H9 (cell line): ENCODE measurements around the gene TYW3. TPM values are rescaled to one million over a fixed set of nuclear protein-coding genes. Genes with fewer than 3 reads are reported as not detected.
"Not testable (repeated sequence)": the region's sequence is repeated elsewhere in the genome, so short reads cannot be mapped to it uniquely, and the experiment has no call there.

Source experiments
- DNase-seq: peaks from one replicate; pipeline ENCODE4 v3.0.0-alpha.2; 2017
- H2AFZ ChIP-seq: one replicate; pipeline ENCODE4 v1.6.1; 2013; ENCODE audit warnings: mild to moderate bottlenecking, low read length, control low read depth, moderate library complexity
- H2AK5ac ChIP-seq: 2 replicates; pipeline ENCODE4 v1.6.1; 2013; ENCODE audit warnings: low read length, control low read depth, mixed read lengths; ENCODE audit not compliant: insufficient read length
- H2BK120ac ChIP-seq: one replicate; pipeline ENCODE4 v1.6.1; 2013; ENCODE audit warnings: low read depth, mild to moderate bottlenecking, low read length, control low read depth, inconsistent platforms; ENCODE audit not compliant: poor library complexity, severe bottlenecking
- H2BK12ac ChIP-seq: 2 replicates; pipeline ENCODE4 v1.6.1; 2013; ENCODE audit warnings: low read length, control low read depth, mixed read lengths, low read depth; ENCODE audit not compliant: insufficient read length
- H2BK15ac ChIP-seq: 2 replicates; pipeline ENCODE4 v1.6.1; 2013; ENCODE audit warnings: low read depth, low read length, control low read depth
- H2BK20ac ChIP-seq: one replicate; pipeline ENCODE4 v1.6.1; 2013; ENCODE audit warnings: low read depth, mild to moderate bottlenecking, low read length, control low read depth, inconsistent platforms; ENCODE audit not compliant: poor library complexity, severe bottlenecking
- H2BK5ac ChIP-seq: 2 replicates; pipeline ENCODE4 v1.6.1; 2013; ENCODE audit warnings: low read length, control low read depth, mixed read lengths; ENCODE audit not compliant: insufficient read length
- H3K14ac ChIP-seq: 2 replicates; pipeline ENCODE4 v1.6.1; 2013; ENCODE audit warnings: low read length, control low read depth; ENCODE audit not compliant: insufficient read depth
- H3K18ac ChIP-seq: 2 replicates; pipeline ENCODE4 v1.6.1; 2013; ENCODE audit warnings: low read depth, mild to moderate bottlenecking, mixed read lengths, low read length, control low read depth; ENCODE audit not compliant: insufficient read length
- H3K23ac ChIP-seq: 2 replicates; pipeline ENCODE4 v1.6.1; 2013; ENCODE audit warnings: low read length, control low read depth, mixed read lengths, low read depth; ENCODE audit not compliant: insufficient read length
- H3K23me2 ChIP-seq: 2 replicates; pipeline ENCODE4 v1.6.1; 2013; ENCODE audit warnings: low read depth, mild to moderate bottlenecking, mixed read lengths, low read length, control low read depth; ENCODE audit not compliant: insufficient read length, poor library complexity, severe bottlenecking
- H3K27ac ChIP-seq: 2 replicates; pipeline ENCODE4 v1.5.1; 2013; ENCODE audit warnings: low read length, control low read depth, mixed read lengths, low read depth; ENCODE audit not compliant: insufficient read length
- H3K27me3 ChIP-seq: 2 replicates; pipeline ENCODE4 v1.6.1; 2013; ENCODE audit warnings: low read length, control low read depth, inconsistent platforms; ENCODE audit not compliant: insufficient read depth
- H3K4ac ChIP-seq: 2 replicates; pipeline ENCODE4 v1.6.1; 2013; ENCODE audit warnings: low read depth, mild to moderate bottlenecking, control low read depth, inconsistent platforms, low read length, moderate library complexity
- H3K4me1 ChIP-seq: 2 replicates; pipeline ENCODE4 v1.6.1; 2013; ENCODE audit warnings: low read length, control low read depth, inconsistent platforms; ENCODE audit not compliant: insufficient read depth
- H3K4me2 ChIP-seq: 2 replicates; pipeline ENCODE4 v1.6.1; 2013; ENCODE audit warnings: low read length, control low read depth, mixed read lengths; ENCODE audit not compliant: insufficient read length, insufficient read depth
- H3K56ac ChIP-seq: 2 replicates; pipeline ENCODE4 v1.6.1; 2013; ENCODE audit warnings: low read depth, mild to moderate bottlenecking, mixed read lengths, low read length, control low read depth; ENCODE audit not compliant: insufficient read length
- H3K79me1 ChIP-seq: 2 replicates; pipeline ENCODE4 v1.6.1; 2013; ENCODE audit warnings: low read depth, mild to moderate bottlenecking, moderate library complexity, low read length, control low read depth, inconsistent platforms; ENCODE audit not compliant: insufficient read depth, poor library complexity, severe bottlenecking
- H3K79me2 ChIP-seq: 2 replicates; pipeline ENCODE4 v1.6.1; 2013; ENCODE audit warnings: low read length, control low read depth, inconsistent platforms; ENCODE audit not compliant: insufficient read depth
- H3K9ac ChIP-seq: 2 replicates; pipeline ENCODE4 v1.6.1; 2013; ENCODE audit warnings: low read length, control low read depth, mixed read lengths; ENCODE audit not compliant: insufficient read length; ENCODE audit errors: extremely low read depth
- H3K9me3 ChIP-seq: one replicate; pipeline ENCODE4 v1.6.1; 2013; ENCODE audit warnings: low read depth, low read length, inconsistent platforms; ENCODE audit not compliant: control insufficient read depth
- H3T11ph ChIP-seq: one replicate; pipeline ENCODE4 v1.6.1; 2013; ENCODE audit warnings: mild to moderate bottlenecking, low read length, control low read depth, inconsistent platforms
- H4K20me1 ChIP-seq: one replicate; pipeline ENCODE4 v1.6.1; 2013; ENCODE audit not compliant: control insufficient read depth, insufficient read length, insufficient read depth
- H4K5ac ChIP-seq: 2 replicates; pipeline ENCODE4 v1.6.1; 2013; ENCODE audit warnings: low read depth, mild to moderate bottlenecking, mixed read lengths, low read length, control low read depth; ENCODE audit not compliant: insufficient read length
- H4K8ac ChIP-seq: replicated peaks from 2 replicates; pipeline ENCODE4 v1.6.1; 2013; ENCODE audit warnings: low read length, control low read depth, mixed read lengths, low read depth; ENCODE audit not compliant: insufficient read length
- H4K91ac ChIP-seq: 2 replicates; pipeline ENCODE4 v1.6.1; 2013; ENCODE audit warnings: low read depth, mild to moderate bottlenecking, moderate library complexity, mixed read lengths, low read length, control low read depth; ENCODE audit not compliant: insufficient read length
- H3K27ac Mint-ChIP-seq, 3 experiments: 2 replicates in 2 of 3; 3 replicates in 1 of 3; pipeline ENCODE4 v1.8.0; 2020 to 2021; ENCODE audit warnings: mixed read lengths in 3 of 3, mild to moderate bottlenecking in 1 of 3, moderate library complexity in 1 of 3
- H3K27me3 Mint-ChIP-seq: 2 replicates; pipeline ENCODE4 v1.8.0; 2021; ENCODE audit warnings: low read depth, mild to moderate bottlenecking, moderate library complexity, mixed read lengths
- H3K36me3 Mint-ChIP-seq, 3 experiments: 2 replicates in 2 of 3; 3 replicates in 1 of 3; pipeline ENCODE4 v1.8.0; 2020 to 2021; ENCODE audit warnings: low read depth in 3 of 3, mixed read lengths in 3 of 3; ENCODE audit not compliant: insufficient read depth in 1 of 3
- H3K4me1 Mint-ChIP-seq, 2 experiments: 2 replicates each; pipeline ENCODE4 v1.8.0; 2020; ENCODE audit warnings: mixed read lengths in 2 of 2
- H3K4me3 Mint-ChIP-seq, 2 experiments: 2 replicates in 1 of 2; 3 replicates in 1 of 2; pipeline ENCODE4 v1.8.0; 2020 to 2021; ENCODE audit warnings: mild to moderate bottlenecking in 2 of 2, mixed read lengths in 2 of 2, moderate library complexity in 1 of 2
- H3K9me3 Mint-ChIP-seq, 2 experiments: 2 replicates in 1 of 2; 3 replicates in 1 of 2; pipeline ENCODE4 v1.8.0; 2020; ENCODE audit warnings: mild to moderate bottlenecking in 2 of 2, mixed read lengths in 2 of 2, moderate library complexity in 1 of 2
- CTCF ChIP-seq: fragments of 200-600 bp; sonication (generic); conservative IDR thresholded peaks from 3 replicates; pipeline ENCODE4 v1.8.0; 2021; ENCODE audit warnings: antibody characterized with exemption, mild to moderate bottlenecking
- WGBS: extraction: QIAGEN DNeasy Blood & Tissue Kit; methylation state at CpG from one replicate; pipeline ENCODE4 v1.1.7; 2013; ENCODE audit warnings: missing lambda C conversion rate, low lambda C conversion rate, mixed read lengths; ENCODE audit not compliant: insufficient read length; ENCODE audit errors: extremely low coverage; 5-methylcytosine and 5-hydroxymethylcytosine counted together
- total RNA-seq: library from RNA; stranded (reverse); gene quantifications from 2 replicates; pipeline ENCODE4 v1.2.1, GENCODE V29; 2021

TYW3 gene
- total RNA-seq, 1 experiment from 2014 or later: 10.9 TPM

GRCh38 chr1:74737333-74737732, 4.4 kb downstream of the TYW3 start:
- Mint-ChIP-seq H3K4me1 (peaks cover 0 to 13% of the 10 kb centered on the region in 2 experiments; a peak in 3 of 4 replicates), H3K36me3 (peaks cover 33 to 52% (median 38%) of the 10 kb centered on the region in 3 experiments), H3K27ac (no peak overlapping the region), H3K4me3 (no peak overlapping the region), H3K9me3 (peaks cover 4 to 18% of the 10 kb centered on the region in 2 experiments; a peak in 4 of 5 replicates), H3K27me3 (no peaks in the 10 kb centered on the region; the same call in 1 of the 2 replicates)
- no peaks in the 10 kb centered on the region for H3K79me1 ChIP-seq
- no peak overlapping the region for H4K91ac ChIP-seq
- H2BK120ac ChIP-seq: no peak overlapping the region
- whole genome bisulfite sequencing: no CpG with 5 or more reads among the region's 4 CpGs
- no peak overlapping the region for H3K23ac ChIP-seq
- no peak overlapping the region for H2BK15ac ChIP-seq
- no peak for TF ChIP-seq CTCF
- no peak overlapping the region for H2BK5ac ChIP-seq
- H3K23me2 ChIP-seq: no peaks in the 10 kb centered on the region
- no peak overlapping the region for H2BK12ac ChIP-seq
- no peaks in the 10 kb centered on the region for H3K27me3 ChIP-seq
- H3K14ac ChIP-seq: no peak overlapping the region
- no peak overlapping the region for H4K8ac ChIP-seq
- no peak overlapping the region for H2BK20ac ChIP-seq
- no peaks in the 10 kb centered on the region for H3K4me1 ChIP-seq
- no peak overlapping the region for H3K9ac ChIP-seq
- H3K27ac ChIP-seq: no peak overlapping the region
- H4K20me1 ChIP-seq: no peaks in the 10 kb centered on the region
- H3K4me2 ChIP-seq: no peak overlapping the region
- H2AK5ac ChIP-seq: no peak overlapping the region
- H3K4ac ChIP-seq: no peak overlapping the region
- no peak for DNase-seq
- no peak overlapping the region for H3K56ac ChIP-seq
- H3K9me3 ChIP-seq: peaks cover 5% of the 10 kb centered on the region
- no peak overlapping the region for H4K5ac ChIP-seq
- no peaks in the 10 kb centered on the region for H3K79me2 ChIP-seq
- H3T11ph ChIP-seq: no peak overlapping the region
- H2AFZ ChIP-seq: no peak overlapping the region
- H3K18ac ChIP-seq: no peak overlapping the region

DNA sequence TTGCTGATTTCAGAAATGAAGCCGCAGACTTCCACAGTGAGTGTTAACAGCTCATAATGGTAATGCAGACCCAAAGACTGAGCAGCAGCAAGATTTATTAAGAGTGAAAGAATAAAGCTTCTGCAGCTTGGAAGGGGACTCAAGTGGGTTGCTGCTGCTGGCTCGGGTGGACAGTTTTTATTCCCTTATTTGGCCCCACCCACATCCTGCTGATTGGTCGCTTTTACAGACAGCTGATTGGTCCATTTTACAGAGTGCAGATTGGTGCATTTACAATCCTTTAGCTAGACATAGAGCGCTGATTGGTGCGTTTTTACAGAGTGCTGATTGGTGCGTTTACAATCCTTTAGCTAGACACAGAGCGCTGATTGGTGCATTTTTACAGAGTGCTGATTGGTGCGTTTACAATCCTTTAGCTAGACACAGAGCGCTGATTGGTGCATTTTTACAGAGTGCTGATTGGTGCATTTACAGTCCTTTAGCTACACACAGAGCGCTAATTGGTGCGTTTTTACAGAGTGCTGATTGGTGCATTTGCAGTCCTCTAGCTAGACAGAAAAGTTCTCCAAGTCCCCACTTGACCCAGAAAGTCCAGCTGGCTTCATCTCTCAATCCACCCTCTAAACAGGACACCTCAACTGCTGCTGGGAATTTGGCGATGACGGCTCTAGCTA, 7.5 kb downstream of the TYW3 start:
- H3K14ac ChIP-seq, H3K27ac Mint-ChIP-seq, H3K23ac ChIP-seq, H3K27me3 ChIP-seq, H3K9me3 ChIP-seq, H2BK15ac ChIP-seq, H3K4me3 Mint-ChIP-seq, H4K20me1 ChIP-seq, H3K27me3 Mint-ChIP-seq, H3K4me1 Mint-ChIP-seq, H2BK12ac ChIP-seq, H3K4me1 ChIP-seq, H2BK5ac ChIP-seq, H3K79me2 ChIP-seq, H2AK5ac ChIP-seq, H3K56ac ChIP-seq, H2BK120ac ChIP-seq, H4K5ac ChIP-seq, H3K4me2 ChIP-seq, H4K8ac ChIP-seq, H4K91ac ChIP-seq, H3K18ac ChIP-seq, H3K9ac ChIP-seq, H3K79me1 ChIP-seq, H2AFZ ChIP-seq, H3K23me2 ChIP-seq, H3K27ac ChIP-seq, H3K4ac ChIP-seq, H2BK20ac ChIP-seq, H3T11ph ChIP-seq, DNase-seq: not testable (repeated sequence)
- H3K9me3 Mint-ChIP-seq: peaks cover 18 to 37% of the 10 kb centered on the region in 2 experiments
- no CpG with 5 or more reads among the region's 13 CpGs for WGBS
- peaks cover 57 to 80% (median 62%) of the 10 kb centered on the region in 3 experiments for H3K36me3 Mint-ChIP-seq
